ENCODE data around the gene ZNF618.

DNA sequence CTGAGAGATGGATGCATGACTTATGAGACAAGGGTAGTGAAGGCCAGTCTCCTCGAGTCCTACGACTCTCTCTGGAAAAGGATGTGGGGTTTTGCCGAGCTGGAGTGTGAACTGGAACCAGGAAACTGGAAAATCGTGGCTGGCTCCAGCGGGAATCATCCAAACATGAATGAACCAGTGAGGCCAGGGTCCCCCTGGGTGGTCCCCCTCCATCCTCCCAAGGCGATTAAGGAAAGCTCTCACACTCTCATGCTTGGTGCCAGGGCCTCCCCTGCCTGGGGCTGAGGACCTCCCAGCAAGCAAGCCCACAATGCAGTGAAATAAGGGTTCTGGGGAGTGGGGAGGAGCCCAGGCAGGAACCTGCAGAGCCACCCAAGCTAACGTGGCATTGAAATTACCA lies 211.6 kb downstream of the ZNF618 start:
- TF ChIP-seq, protein P1, sequence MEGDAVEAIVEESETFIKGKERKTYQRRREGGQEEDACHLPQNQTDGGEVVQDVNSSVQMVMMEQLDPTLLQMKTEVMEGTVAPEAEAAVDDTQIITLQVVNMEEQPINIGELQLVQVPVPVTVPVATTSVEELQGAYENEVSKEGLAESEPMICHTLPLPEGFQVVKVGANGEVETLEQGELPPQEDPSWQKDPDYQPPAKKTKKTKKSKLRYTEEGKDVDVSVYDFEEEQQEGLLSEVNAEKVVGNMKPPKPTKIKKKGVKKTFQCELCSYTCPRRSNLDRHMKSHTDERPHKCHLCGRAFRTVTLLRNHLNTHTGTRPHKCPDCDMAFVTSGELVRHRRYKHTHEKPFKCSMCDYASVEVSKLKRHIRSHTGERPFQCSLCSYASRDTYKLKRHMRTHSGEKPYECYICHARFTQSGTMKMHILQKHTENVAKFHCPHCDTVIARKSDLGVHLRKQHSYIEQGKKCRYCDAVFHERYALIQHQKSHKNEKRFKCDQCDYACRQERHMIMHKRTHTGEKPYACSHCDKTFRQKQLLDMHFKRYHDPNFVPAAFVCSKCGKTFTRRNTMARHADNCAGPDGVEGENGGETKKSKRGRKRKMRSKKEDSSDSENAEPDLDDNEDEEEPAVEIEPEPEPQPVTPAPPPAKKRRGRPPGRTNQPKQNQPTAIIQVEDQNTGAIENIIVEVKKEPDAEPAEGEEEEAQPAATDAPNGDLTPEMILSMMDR (IDR thresholded peaks at IDR 0.05), result no peak
- TF ChIP-seq EP300 (IDR thresholded peaks at IDR 0.05) (no peak), POLR2A (IDR thresholded peaks at IDR 0.05) (no peak)
